Stimulated activated CD4-positive, alpha-beta T cell treated with anti-CD3 and anti-CD28 coated beads, Interleukin-4, amount 100 ng/mL, for 4 hours (primary cell): ENCODE data around the gene MEA1.
A peak's percentile ranks its signal among the peaks of the same experiment; 100 is the strongest.
"Not testable (repeated sequence)": the region's sequence is repeated elsewhere in the genome, so short reads cannot be mapped to it uniquely, and the experiment has no call there.

Experiments used
- DNase-seq, 2 experiments: peaks; one replicate each; pipeline ENCODE4 v3.0.0-alpha.2; 2020

MEA1 gene

GRCh38 chr6:43013843-43014433 lies at the start of gene MEA1, which contains the start of gene KLHDC3:
Gene MEA1, minus strand, starts transcription at chr6:43013946. Its CDS starts 133 bp downstream, at chr6:43013813.
Gene KLHDC3, plus strand, starts transcription at chr6:43014249. Its CDS starts 2,944 bp downstream, at chr6:43017193.
- peak; percentile 96 to 99 for DNase-seq

- no peak for DNase-seq
Measured at GRCh38 chr6:43062818-43063217, 49.1 kb upstream of the MEA1 start.

DNA sequence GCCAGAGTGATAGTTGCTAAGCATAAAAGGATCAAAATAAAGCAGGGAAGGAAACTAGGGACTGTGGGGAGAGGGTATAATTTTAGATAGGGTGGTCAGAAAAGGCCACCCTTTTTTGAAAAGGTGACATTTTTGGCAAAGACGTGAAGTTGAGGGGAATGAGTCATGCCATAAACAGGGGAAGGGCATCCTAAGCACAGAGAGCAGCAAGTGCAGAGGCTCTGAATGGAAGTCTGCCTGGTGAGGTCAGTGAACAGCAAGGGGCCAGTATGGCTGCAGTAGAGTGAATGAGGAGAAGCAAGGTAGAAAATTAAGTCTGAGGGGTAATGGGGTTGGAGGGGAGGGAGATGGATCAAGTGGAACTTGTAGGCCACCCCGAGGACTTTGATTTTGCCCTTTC lies 48.1 kb upstream of the MEA1 start:
- no peak for DNase-seq

GRCh38 chr6:43060755-43061633 lies 47.2 kb upstream of the MEA1 start:
- no peak for DNase-seq

DNA sequence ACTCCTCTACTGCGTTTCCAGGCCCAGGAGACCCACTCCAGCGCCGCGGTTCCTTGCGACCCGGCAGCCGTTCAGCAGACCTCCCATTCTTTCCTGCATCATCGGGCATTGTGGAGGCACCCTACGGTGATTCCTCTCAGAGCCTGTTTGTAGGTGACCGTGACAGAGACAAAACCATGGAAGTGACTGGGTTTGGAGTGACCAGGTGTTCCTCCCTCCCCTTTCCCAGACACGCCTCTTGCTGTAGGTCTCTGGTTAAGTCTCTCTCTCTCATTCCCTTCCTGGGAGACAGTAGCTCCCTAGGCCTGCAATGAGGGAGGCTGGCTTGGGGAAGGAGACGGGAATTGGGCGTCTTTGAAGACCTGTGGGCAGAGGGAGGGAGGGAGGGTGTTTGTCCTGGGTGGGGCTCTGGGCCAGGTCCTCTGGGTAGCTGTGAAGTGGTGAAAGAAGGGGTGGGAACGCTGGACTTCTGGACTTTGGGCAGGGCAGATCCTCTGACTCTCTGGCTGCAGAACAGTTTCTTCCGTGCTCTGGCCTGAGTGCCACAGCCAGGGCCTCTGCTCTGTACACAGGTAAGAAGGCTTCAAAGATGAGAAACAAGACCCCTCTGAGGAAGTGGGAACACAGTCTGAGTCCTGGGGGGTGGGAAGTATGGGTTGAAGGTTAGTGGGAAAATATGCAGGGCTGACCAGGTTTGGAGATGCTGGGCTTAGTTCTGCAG lies 46.4 kb upstream of the MEA1 start:
- DNase-seq, result no peak

- DNase-seq, result peak; percentile 94 to 98
Measured at GRCh38 chr6:43059168-43060033, 45.7 kb upstream of the MEA1 start, which contains the start of the genes KLC4 and MRPL2. Gene KLC4, plus strand, starts transcription at chr6:43059631. Its CDS starts 1,705 bp downstream, at chr6:43061336. Gene MRPL2, minus strand, starts transcription at chr6:43059434. Its CDS starts 53 bp downstream, at chr6:43059381.

GRCh38 chr6:43058531-43058930 lies 44.8 kb upstream of the MEA1 start:
- no peak for DNase-seq

GRCh38 chr6:43055966-43056365 lies 42.2 kb upstream of the MEA1 start:
- DNase-seq, result no peak

DNA sequence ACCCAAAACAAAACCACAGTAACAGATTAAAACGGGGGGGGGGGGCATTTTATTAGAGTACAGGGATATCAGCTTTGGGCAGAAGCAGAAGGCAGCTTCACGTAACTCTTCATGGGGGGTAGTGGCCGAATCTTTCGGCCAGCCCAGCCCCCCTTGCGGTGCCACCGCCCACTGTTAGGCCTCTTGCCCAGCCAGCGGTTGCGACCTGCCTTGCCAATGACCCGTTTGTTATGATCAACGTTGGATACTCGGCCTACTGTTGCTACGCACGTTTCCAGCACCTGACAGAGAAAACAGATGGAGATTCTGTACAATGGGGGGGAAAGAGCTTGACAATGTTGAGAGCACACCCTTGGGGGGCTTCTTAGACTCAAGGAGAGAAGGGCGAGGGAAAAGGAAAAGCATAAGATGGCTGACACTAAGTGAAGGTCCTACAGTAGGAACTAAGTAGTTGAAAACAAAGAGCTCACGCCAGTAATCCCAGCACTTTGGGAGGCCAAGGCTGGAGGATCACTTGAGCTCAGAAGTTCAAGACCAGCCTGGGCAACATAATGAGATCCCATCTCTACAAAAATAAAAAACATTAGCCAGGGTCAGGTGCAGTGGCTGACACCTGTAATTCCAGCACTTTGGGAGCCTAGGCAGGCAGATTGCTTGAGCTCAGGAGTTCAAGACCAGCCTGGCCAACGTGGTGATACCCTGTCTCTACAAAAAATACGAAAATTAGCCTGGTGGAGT lies 40.6 kb upstream of the MEA1 start:
- no peak for DNase-seq

DNA sequence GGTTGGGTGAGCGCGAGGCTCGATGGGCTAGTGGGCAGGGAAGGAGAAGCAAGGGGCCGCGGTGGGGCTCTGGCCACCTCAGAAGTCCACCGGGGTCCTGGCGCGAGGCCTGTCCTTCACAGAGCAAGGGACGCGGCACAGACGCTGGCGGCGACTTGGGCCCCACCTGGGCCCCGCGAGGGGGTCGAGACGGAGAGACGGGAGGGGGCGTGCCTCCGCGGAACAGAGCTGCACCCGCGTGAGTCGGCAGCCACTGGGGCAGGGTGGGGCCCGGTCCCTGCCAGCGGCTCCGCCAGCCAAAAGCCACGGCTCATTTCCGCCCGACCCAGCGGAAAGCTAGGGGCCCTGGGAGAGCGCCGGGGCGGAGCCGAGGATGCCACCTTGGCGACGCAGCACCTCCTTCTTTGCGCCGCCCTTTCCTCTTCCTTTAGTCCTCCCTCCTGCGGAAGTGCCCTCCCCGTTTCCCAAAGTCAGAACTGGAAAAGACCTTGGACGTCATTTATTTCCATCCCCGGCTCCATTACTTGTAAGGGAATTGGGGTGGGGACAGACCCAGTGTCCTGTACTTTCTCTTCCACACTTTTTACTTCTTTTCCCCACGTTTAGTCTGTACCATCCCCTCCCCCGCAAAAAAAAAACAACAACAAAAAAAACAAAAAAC lies 39.9 kb upstream of the MEA1 start, which contains the start of gene CUL7:
CUL7 (minus strand) TSS at position 307 of the 661 bp plus-strand sequence. CDS start 1,063 bp downstream, outside the sequence.
- DNase-seq, result peak; percentile 85 to 88

DNA sequence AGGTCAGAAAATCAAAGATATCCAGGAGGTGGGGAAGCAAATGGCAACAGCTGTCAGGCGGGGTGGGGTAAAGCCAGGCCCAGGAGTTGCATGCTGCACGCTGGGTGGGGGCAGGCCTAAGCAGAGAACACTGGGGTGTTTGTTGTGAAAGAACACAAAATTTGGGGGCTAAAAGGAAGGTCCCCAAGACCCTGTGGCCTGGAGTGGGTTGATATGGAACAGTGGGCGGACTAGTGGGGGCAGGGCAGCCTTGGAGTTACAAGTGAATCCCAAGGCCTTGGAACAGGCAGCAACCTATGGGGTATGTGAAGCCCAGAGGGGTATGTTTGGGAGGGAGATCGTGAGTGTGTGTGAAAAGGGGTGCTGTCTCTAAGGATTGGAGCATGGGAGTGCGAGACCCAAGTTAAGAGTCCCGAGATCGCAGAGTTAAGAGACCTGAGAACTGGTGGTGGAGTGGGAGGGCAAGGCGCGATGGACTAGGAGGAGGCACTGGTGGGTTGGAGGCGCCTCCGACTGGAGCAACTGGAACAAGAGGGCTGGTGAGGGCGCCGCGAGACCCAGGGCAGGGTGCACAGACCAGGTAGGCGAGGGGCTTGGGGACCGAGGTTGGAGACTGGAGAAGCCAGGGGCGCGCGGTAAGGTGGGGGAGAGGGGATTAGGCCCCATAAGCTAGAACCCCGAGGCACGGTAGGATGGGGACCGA lies 39.2 kb upstream of the MEA1 start:
- DNase-seq, result peak; percentile 3 to 23

- no peak for DNase-seq
Measured at GRCh38 chr6:43052225-43052841, 38.6 kb upstream of the MEA1 start.

DNA sequence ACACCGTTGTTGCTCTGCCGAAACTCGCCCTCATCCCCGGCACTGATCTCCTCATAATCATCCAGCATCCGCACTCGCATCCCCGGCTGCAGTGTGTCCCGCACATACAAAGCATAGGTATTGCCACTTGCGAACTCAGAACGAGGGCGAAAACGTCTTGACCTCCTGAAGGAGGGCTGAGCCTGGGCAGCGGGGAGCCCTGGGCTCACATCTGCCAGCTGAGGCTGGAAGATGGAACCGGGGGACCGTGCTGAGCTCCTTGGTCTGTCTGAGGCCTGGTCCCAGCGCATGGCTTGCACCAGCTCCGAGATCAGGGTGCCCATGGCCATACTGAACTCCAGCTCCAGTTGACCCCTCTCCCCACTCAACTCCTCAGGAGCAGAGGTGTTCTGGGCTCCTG lies 37.2 kb upstream of the MEA1 start:
- DNase-seq, result no peak

DNA sequence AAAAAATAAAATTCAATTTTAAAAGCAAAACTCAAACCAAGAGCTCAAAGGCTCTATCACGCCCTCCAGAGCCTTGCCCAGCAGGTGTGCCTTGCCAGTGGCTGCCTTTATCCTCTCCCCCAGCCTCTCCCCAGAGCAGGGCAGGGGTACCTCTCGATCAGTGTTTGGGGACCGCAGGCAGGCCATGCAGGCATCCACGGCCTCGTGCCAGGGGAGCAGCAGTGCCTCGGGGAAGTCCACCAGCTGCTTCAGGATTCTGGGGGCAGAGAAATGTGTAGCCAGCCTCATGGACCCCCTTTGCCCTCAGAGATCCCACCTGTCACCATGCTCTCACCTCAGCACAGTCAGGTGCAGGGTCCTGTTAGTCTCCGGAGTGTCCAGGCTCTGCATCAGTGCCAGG lies 34.3 kb upstream of the MEA1 start:
- no peak for DNase-seq

DNA sequence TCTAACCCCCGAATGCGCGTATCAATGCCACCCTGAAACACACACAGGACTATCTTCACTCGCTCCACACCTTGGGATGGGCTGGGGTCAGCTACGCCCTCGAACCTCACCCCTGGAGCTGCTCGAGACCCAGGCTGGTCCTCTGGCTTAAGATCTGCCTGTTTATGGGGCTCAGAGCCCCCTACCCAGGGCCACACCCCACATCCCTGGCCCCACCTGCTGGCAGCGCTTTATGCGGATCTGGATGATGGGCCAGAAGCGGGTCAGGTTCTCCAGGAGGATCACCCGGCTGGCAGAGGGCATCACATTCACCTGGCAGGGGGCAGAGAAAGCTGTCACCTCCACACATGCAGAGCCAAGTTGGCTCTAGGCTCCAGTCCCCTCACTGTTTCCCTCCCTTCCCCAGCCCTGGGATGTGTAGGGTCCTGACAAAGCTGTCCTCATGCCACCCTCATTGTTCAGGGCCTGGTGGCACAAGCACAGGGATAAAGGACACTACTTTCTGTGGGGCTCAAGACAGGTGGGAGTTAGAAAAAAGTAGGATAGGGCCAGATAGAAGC lies 31.7 kb upstream of the MEA1 start:
- DNase-seq, result no peak

DNA sequence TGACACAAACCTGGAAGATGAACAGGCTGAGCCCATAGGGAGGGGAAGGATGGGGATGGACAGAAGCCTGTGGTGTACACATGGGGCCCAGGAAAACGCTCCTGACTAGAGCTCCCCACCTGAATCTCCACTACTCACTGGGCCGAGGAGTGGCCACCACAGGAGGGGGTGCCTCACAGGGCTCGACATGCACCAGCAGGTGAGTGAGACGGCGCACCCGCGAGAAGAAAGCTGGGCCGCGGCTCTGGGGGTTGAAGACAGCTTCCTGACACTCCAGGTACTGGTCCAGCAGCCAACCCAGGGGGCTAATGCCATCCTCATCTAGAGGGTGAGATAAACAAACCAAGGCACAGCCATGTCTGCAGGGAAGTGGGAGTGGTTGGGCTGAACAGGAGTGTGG lies 29.6 kb upstream of the MEA1 start:
- no peak for DNase-seq

DNA sequence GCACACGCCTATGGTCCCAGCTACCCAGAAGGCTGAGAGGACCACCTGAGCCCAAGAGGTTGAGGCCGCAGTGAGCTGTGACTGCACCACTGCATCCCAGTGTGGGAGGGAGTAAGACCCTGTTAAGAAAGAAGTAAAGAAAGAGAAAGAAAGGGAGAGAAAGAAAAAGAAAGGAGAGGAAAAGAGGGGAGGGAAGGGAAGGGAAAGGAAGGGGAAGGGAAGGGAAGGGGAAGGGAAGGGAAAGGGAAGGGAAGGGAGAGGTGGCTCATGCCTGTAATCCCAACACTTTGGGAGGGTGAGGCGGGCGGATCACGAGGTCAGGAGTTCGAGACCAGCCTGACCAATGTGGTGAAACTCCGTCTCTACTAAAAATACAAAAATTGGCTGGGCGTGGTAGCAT lies 27.7 kb upstream of the MEA1 start:
- not testable (repeated sequence) for DNase-seq

DNA sequence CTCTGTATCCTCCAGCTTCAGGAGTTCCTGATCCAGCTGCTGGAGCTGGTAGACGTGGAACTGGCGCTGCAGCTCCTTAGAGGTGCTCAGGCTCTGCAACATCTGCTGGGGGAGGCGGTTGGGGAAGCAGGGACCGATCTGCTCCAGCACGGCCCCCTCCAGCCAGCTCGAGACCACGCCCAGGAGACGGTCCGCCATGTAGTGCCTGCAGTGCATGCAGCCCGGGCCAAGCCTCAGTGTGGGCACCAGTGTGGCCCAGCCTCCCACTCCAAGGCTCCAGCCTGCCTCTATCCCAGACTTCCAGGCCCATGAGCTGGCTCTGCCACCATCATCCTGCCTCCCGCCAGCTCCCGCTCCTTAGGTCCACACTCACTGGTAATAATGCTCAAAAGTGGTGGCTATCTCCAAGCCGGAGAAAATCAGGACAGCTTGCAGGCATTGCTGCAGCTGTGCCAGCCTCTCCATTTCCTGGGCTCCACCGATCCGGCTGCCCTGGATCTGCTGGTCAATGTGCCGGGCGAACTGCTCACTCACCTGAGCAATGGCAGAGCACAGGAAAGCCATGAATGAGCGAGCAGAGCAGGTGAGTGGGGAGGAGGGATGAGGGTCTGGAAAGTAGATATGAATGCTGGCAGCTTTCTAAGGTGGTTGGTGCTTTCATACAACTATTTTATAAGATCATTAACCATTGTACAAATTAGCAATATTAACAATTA lies 27.0 kb upstream of the MEA1 start:
- no peak for DNase-seq

- no peak for DNase-seq
Measured at GRCh38 chr6:43038727-43039126, 25.0 kb upstream of the MEA1 start.
